GM12891 (cell line): Measurements from ENCODE around the gene CEP83.
"Not testable (repeated sequence)": the region's sequence is repeated elsewhere in the genome, so short reads cannot be mapped to it uniquely, and the experiment has no call there.

ENCODE experiments used
- DNase-seq: peaks from one replicate; pipeline ENCODE4 v3.0.0; 2011; ENCODE audit warnings: low spot score; ENCODE audit not compliant: insufficient read length
- FAIRE-seq: peaks from 2 replicates; lab custom pipeline; 2011; peaks lifted over from hg19 to GRCh38; lab: Jason Lieb, UNC
- PAX5 ChIP-seq: IDR thresholded peaks from 2 replicates; pipeline ENCODE4 v1.6.1; 2011; ENCODE audit warnings: low read length, moderate library complexity, mild to moderate bottlenecking; ENCODE audit not compliant: insufficient read depth, severe bottlenecking
- POLR2A ChIP-seq: IDR thresholded peaks from 2 replicates; pipeline ENCODE4 v1.6.1; 2011; ENCODE audit warnings: low read depth, low read length, control low read depth
- POLR2AphosphoS5 ChIP-seq: IDR thresholded peaks from 2 replicates; pipeline ENCODE4 v1.6.1; 2011; ENCODE audit warnings: low read depth, low read length, control low read depth
- POU2F2 ChIP-seq: IDR thresholded peaks from 2 replicates; pipeline ENCODE4 v1.6.1; 2011; ENCODE audit warnings: low read depth, mild to moderate bottlenecking, control low read depth, low read length, moderate library complexity
- SPI1 ChIP-seq: IDR thresholded peaks from 2 replicates; pipeline ENCODE4 v1.6.1; 2011; ENCODE audit warnings: low read depth, low read length, control low read depth
- TAF1 ChIP-seq: IDR thresholded peaks from 2 replicates; pipeline ENCODE4 v1.6.1; 2011; ENCODE audit warnings: low read depth, low read length, control low read depth

The CEP83 gene

GRCh38 chr12:94390130-94390485, 69.6 kb downstream of the CEP83 start:
- TF ChIP-seq POU2F2 (no peak), TAF1 (no peak), PAX5 (no peak), POLR2A (no peak), SPI1 (no peak), POLR2AphosphoS5 (no peak)
- DNase-seq (no peak), FAIRE-seq (no peak)

GRCh38 chr12:94389482-94390129, 70.1 kb downstream of the CEP83 start:
- FAIRE-seq, DNase-seq: not testable (repeated sequence)

- FAIRE-seq (no peak), DNase-seq (no peak)
- TF ChIP-seq TAF1 (no peak), SPI1 (no peak), POLR2A (no peak), POLR2AphosphoS5 (no peak), POU2F2 (no peak)
Observed at GRCh38 chr12:94386422-94386821, 73.2 kb downstream of the CEP83 start.

- no peak for FAIRE-seq
- no peak for TF ChIP-seq SPI1
- no peak for TF ChIP-seq TAF1
- no peak for TF ChIP-seq POLR2A
- TF ChIP-seq POLR2AphosphoS5 = no peak
- TF ChIP-seq POU2F2 = no peak
- TF ChIP-seq PAX5 = no peak
Observed at GRCh38 chr12:94384030-94384429, 75.6 kb downstream of the CEP83 start.

GRCh38 chr12:94380507-94380906, 79.2 kb downstream of the CEP83 start:
- TF ChIP-seq SPI1 = no peak
- TF ChIP-seq POLR2A = no peak
- no peak for TF ChIP-seq TAF1
- TF ChIP-seq POLR2AphosphoS5 = no peak
- no peak for TF ChIP-seq PAX5
- TF ChIP-seq POU2F2 = no peak
- peak; percentile 65 for FAIRE-seq
- DNase-seq = no peak

More at GRCh38 chr12:94384030-94384429, 75.6 kb downstream of the CEP83 start:
- no peak for DNase-seq

GRCh38 chr12:94379479-94380113, 80.1 kb downstream of the CEP83 start:
- no peak for TF ChIP-seq POLR2AphosphoS5
- no peak for TF ChIP-seq SPI1
- TF ChIP-seq POU2F2 = no peak
- no peak for TF ChIP-seq PAX5
- TF ChIP-seq POLR2A = no peak
- DNase-seq (no peak), FAIRE-seq (no peak)

- no peak for TF ChIP-seq PAX5
- TF ChIP-seq POLR2A = no peak
- no peak for TF ChIP-seq POU2F2
- no peak for TF ChIP-seq SPI1
- no peak for TF ChIP-seq TAF1
- TF ChIP-seq POLR2AphosphoS5 = no peak
- FAIRE-seq (peak; percentile 55), DNase-seq (no peak)
Observed at GRCh38 chr12:94377599-94377998, 82.1 kb downstream of the CEP83 start.

- TF ChIP-seq POLR2AphosphoS5 (no peak), POLR2A (no peak), SPI1 (no peak), TAF1 (no peak), POU2F2 (no peak), PAX5 (no peak)
- no peak for DNase-seq
- FAIRE-seq = no peak
Observed at GRCh38 chr12:94374124-94374523, 85.5 kb downstream of the CEP83 start.

GRCh38 chr12:94372461-94372860, 87.2 kb downstream of the CEP83 start:
- peak; percentile 84 for FAIRE-seq
- DNase-seq = no peak
- TF ChIP-seq POLR2A = no peak
- no peak for TF ChIP-seq TAF1
- no peak for TF ChIP-seq PAX5
- no peak for TF ChIP-seq POLR2AphosphoS5
- no peak for TF ChIP-seq POU2F2
- TF ChIP-seq SPI1 = no peak

GRCh38 chr12:94362653-94363052, 97.0 kb downstream of the CEP83 start:
- DNase-seq = no peak
- peak; percentile 47 for FAIRE-seq
- TF ChIP-seq POU2F2 (no peak), TAF1 (no peak), POLR2A (no peak), SPI1 (no peak), POLR2AphosphoS5 (no peak), PAX5 (no peak)
